RKO (cell line): ENCODE measurements around the gene KIFC1.
"Not testable (repeated sequence)": the region's sequence is repeated elsewhere in the genome, so short reads cannot be mapped to it uniquely, and the experiment has no call there.

Source experiments
- DNase-seq: peaks from one replicate; pipeline ENCODE4 v3.0.0-alpha.2; 2016; ENCODE audit warnings: low spot score

Gene KIFC1

GRCh38 chr6:33373960-33374910, 17.4 kb upstream of the KIFC1 start:
- no peak for DNase-seq

- no peak for DNase-seq
Measured at GRCh38 chr6:33375143-33375671, 16.4 kb upstream of the KIFC1 start.

GRCh38 chr6:33377171-33377570, 14.5 kb upstream of the KIFC1 start:
- no peak for DNase-seq

GRCh38 chr6:33379184-33379583, 12.4 kb upstream of the KIFC1 start:
- DNase-seq: not testable (repeated sequence)

GRCh38 chr6:33380272-33380981, 11.2 kb upstream of the KIFC1 start:
- no peak for DNase-seq

GRCh38 chr6:33383427-33384185, 8.0 kb upstream of the KIFC1 start:
- no peak for DNase-seq

GRCh38 chr6:33384581-33385020, 7.0 kb upstream of the KIFC1 start:
- DNase-seq: peak; percentile 81

GRCh38 chr6:33390173-33390572, 1.4 kb upstream of the KIFC1 start:
- no peak for DNase-seq

- DNase-seq: no peak
Measured at GRCh38 chr6:33390767-33391277, 801 bp upstream of the KIFC1 start.

- DNase-seq: peak; percentile 66
Measured at GRCh38 chr6:33391922-33392594, 435 bp downstream of the KIFC1 start.

- DNase-seq: peak; percentile 49
Measured at GRCh38 chr6:33392595-33392948, 949 bp downstream of the KIFC1 start.

GRCh38 chr6:33392979-33393378, 1.4 kb downstream of the KIFC1 start:
- DNase-seq: no peak

GRCh38 chr6:33397541-33397940, 5.9 kb downstream of the KIFC1 start:
- DNase-seq: no peak

GRCh38 chr6:33398601-33399000, 7.0 kb downstream of the KIFC1 start:
- not testable (repeated sequence) for DNase-seq

- DNase-seq: not testable (repeated sequence)
Measured at GRCh38 chr6:33399881-33400280, 8.3 kb downstream of the KIFC1 start.

GRCh38 chr6:33404884-33405283, 13.3 kb downstream of the KIFC1 start:
- no peak for DNase-seq

GRCh38 chr6:33405386-33405940, 13.8 kb downstream of the KIFC1 start:
- DNase-seq: no peak

GRCh38 chr6:33406126-33406525, 14.5 kb downstream of the KIFC1 start:
- no peak for DNase-seq

- DNase-seq: peak; percentile 82
Measured at GRCh38 chr6:33407132-33407718, 15.6 kb downstream of the KIFC1 start.

GRCh38 chr6:33410050-33410710, 18.6 kb downstream of the KIFC1 start:
- peak; percentile 96 for DNase-seq
